HG03342 (cell line): ENCODE results near the gene UNC119B.

Experiments used
- ATAC-seq: cut with Tn5 transposase; IDR thresholded peaks from one replicate; pipeline ENCODE4 v1.9.1; 2021; ENCODE audit warnings: mild to moderate bottlenecking, moderate library complexity; ENCODE audit not compliant: unreplicated experiment

The UNC119B gene

GRCh38 chr12:120738252-120739030 lies 28.2 kb downstream of the UNC119B start:
- no peak for ATAC-seq

GRCh38 chr12:120739031-120739762 lies 28.9 kb downstream of the UNC119B start:
- ATAC-seq, result no peak

GRCh38 chr12:120739821-120740613 lies 29.8 kb downstream of the UNC119B start:
- no peak for ATAC-seq

GRCh38 chr12:120740871-120741270 lies 30.6 kb downstream of the UNC119B start:
- ATAC-seq, result no peak

GRCh38 chr12:120741476-120742421 lies 31.5 kb downstream of the UNC119B start:
- ATAC-seq, result no peak

GRCh38 chr12:120744922-120745493 lies 34.8 kb downstream of the UNC119B start:
- ATAC-seq, result no peak

- ATAC-seq, result no peak
Observed at GRCh38 chr12:120748242-120748641, 38.0 kb downstream of the UNC119B start.

- no peak for ATAC-seq
Observed at GRCh38 chr12:120749256-120749655, 39.0 kb downstream of the UNC119B start.

- no peak for ATAC-seq
Observed at GRCh38 chr12:120750806-120751205, 40.5 kb downstream of the UNC119B start.

GRCh38 chr12:120751389-120751788 lies 41.1 kb downstream of the UNC119B start:
- no peak for ATAC-seq

- ATAC-seq, result no peak
Observed at GRCh38 chr12:120754792-120755191, 44.5 kb downstream of the UNC119B start.

GRCh38 chr12:120755269-120755668 lies 45.0 kb downstream of the UNC119B start:
- no peak for ATAC-seq

- no peak for ATAC-seq
Observed at GRCh38 chr12:120757226-120757742, 47.0 kb downstream of the UNC119B start.

GRCh38 chr12:120757949-120758348 lies 47.7 kb downstream of the UNC119B start:
- no peak for ATAC-seq

GRCh38 chr12:120758798-120759590 lies 48.7 kb downstream of the UNC119B start:
- no peak for ATAC-seq

- no peak for ATAC-seq
Observed at GRCh38 chr12:120759591-120760348, 49.5 kb downstream of the UNC119B start.

GRCh38 chr12:120760349-120761254 lies 50.3 kb downstream of the UNC119B start:
- ATAC-seq, result no peak
